ENCODE data around the gene PCNX3. TPM values are rescaled to one million over a fixed set of nuclear protein-coding genes. Genes with fewer than 3 reads are reported as not detected.
A peak's percentile ranks its signal among the peaks of the same experiment; 100 is the strongest.

PCNX3 gene
- total and polyA plus RNA-seq, 4 donors: 13.9 to 53.8 (median 20.4) TPM

- WGBS, 2 donors: 76 to 87% methylated on average over 10 of the region's 10 CpGs
- Histone ChIP-seq H3K9ac (ENCODE audit: insufficient read depth in 1 of 2, low read length in 2 of 2) (no peak overlapping the region), H3K36me3 (ENCODE audit: control insufficient read depth in 4 of 4, insufficient read depth in 4 of 4, low read length in 4 of 4) (peaks cover 0 to 72% (median 6%) of the 10 kb centered on the region in 4 donors), H3K4me3 (no peak overlapping the region), H3K27me3 (ENCODE audit: control insufficient read depth in 3 of 3, insufficient read depth in 3 of 3, low read length in 2 of 3) (no peaks in the 10 kb centered on the region), H3K4me1 (ENCODE audit: control insufficient read depth in 5 of 5, insufficient read depth in 5 of 5, low read length in 5 of 5) (peaks cover 0 to 20% (median 0%) of the 10 kb centered on the region in 5 donors), H3K9me3 (ENCODE audit: control insufficient read depth in 4 of 4, insufficient read depth in 3 of 4, low read length in 3 of 4) (no peaks in the 10 kb centered on the region), H3K27ac (ENCODE audit: low read depth in 1 of 2, low read length in 1 of 2) (no peak overlapping the region)
- DNase-seq (peak in 1 of 3 donors; percentile 17), ATAC-seq (ENCODE audit: insufficient read depth, low FRiP score) (no peak)
- TF ChIP-seq, protein P1, sequence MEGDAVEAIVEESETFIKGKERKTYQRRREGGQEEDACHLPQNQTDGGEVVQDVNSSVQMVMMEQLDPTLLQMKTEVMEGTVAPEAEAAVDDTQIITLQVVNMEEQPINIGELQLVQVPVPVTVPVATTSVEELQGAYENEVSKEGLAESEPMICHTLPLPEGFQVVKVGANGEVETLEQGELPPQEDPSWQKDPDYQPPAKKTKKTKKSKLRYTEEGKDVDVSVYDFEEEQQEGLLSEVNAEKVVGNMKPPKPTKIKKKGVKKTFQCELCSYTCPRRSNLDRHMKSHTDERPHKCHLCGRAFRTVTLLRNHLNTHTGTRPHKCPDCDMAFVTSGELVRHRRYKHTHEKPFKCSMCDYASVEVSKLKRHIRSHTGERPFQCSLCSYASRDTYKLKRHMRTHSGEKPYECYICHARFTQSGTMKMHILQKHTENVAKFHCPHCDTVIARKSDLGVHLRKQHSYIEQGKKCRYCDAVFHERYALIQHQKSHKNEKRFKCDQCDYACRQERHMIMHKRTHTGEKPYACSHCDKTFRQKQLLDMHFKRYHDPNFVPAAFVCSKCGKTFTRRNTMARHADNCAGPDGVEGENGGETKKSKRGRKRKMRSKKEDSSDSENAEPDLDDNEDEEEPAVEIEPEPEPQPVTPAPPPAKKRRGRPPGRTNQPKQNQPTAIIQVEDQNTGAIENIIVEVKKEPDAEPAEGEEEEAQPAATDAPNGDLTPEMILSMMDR (IDR thresholded peaks at IDR 0.05; ENCODE audit: control extremely low read depth, extremely low read depth): no peak
Observed at GRCh38 chr11:65645710-65646109, 30.1 kb downstream of the PCNX3 start.

DNA sequence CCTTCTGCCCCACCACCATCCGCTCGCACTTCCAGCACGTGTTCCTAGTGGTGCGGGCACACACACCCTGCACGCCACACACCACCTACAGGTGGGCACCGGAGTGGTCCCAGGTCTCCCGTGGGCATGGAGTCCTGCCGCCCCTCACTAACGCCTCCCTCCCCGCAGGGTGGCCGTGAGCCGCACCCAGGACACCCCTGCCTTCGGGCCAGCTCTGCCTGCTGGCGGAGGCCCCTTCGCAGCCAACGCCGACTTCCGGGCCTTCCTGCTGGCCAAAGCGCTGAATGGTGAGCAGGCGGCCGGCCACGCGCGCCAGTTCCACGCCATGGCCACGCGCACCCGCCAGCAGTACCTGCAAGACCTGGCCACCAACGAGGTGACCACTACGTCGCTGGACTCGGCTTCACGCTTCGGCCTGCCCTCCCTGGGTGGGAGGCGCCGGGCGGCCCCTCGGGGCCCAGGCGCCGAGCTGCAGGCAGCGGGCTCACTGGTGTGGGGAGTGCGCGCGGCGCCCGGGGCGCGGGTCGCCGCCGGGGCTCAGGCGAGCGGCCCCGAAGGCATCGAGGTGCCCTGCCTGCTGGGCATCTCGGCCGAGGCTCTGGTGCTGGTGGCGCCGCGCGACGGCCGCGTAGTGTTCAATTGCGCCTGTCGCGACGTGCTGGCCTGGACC lies 30.8 kb downstream of the PCNX3 start:
- H3K4me3 ChIP-seq: no peak overlapping the region
- no peak for ATAC-seq (ENCODE audit: insufficient read depth, low FRiP score)
- WGBS, 2 donors: 89 to 96% methylated on average over 62 to 68 of the region's 68 CpGs

GRCh38 chr11:65646958-65647701 lies 31.6 kb downstream of the PCNX3 start:
- peak; percentile 22 for ATAC-seq (ENCODE audit: insufficient read depth, low FRiP score)
- Histone ChIP-seq H3K27me3 (ENCODE audit: control insufficient read depth in 3 of 3, insufficient read depth in 3 of 3, low read length in 2 of 3) (no peaks in the 10 kb centered on the region), H3K9me3 (ENCODE audit: control insufficient read depth in 4 of 4, insufficient read depth in 3 of 4, low read length in 3 of 4) (no peaks in the 10 kb centered on the region), H3K9ac (ENCODE audit: insufficient read depth in 1 of 2, low read length in 2 of 2) (no peak overlapping the region), H3K4me3 (peak overlapping the region; percentile 27), H3K27ac (ENCODE audit: low read depth in 1 of 2, low read length in 1 of 2) (peak overlapping the region in 1 of 2 donors; percentile 59), H3K36me3 (ENCODE audit: control insufficient read depth in 4 of 4, insufficient read depth in 4 of 4, low read length in 4 of 4) (peaks cover 0 to 72% (median 5%) of the 10 kb centered on the region in 4 donors), H3K4me1 (ENCODE audit: control insufficient read depth in 5 of 5, insufficient read depth in 5 of 5, low read length in 5 of 5) (peaks cover 0 to 22% (median 8%) of the 10 kb centered on the region in 5 donors)
- WGBS, 2 donors: 61 to 77% methylated on average over 83 to 87 of the region's 87 CpGs
- TF ChIP-seq, protein P1 (IDR thresholded peaks at IDR 0.05; ENCODE audit: control extremely low read depth, extremely low read depth): no peak
- peak; percentile 29 to 48 (median 44) for DNase-seq

More for the DNA sequence above, 30.8 kb downstream of the PCNX3 start:
- peaks cover 0 to 18% (median 1%) of the 10 kb centered on the region in 5 donors for H3K4me1 ChIP-seq (ENCODE audit: control insufficient read depth in 5 of 5, insufficient read depth in 5 of 5, low read length in 5 of 5)
- H3K9me3 ChIP-seq (ENCODE audit: control insufficient read depth in 4 of 4, insufficient read depth in 3 of 4, low read length in 3 of 4): no peaks in the 10 kb centered on the region
- H3K27me3 ChIP-seq (ENCODE audit: control insufficient read depth in 3 of 3, insufficient read depth in 3 of 3, low read length in 2 of 3): no peaks in the 10 kb centered on the region
- no peak overlapping the region for H3K27ac ChIP-seq (ENCODE audit: low read depth in 1 of 2, low read length in 1 of 2)
- H3K9ac ChIP-seq (ENCODE audit: insufficient read depth in 1 of 2, low read length in 2 of 2): no peak overlapping the region
- TF ChIP-seq, protein P1 (IDR thresholded peaks at IDR 0.05; ENCODE audit: control extremely low read depth, extremely low read depth): no peak
- DNase-seq: no peak
- H3K36me3 ChIP-seq (ENCODE audit: control insufficient read depth in 4 of 4, insufficient read depth in 4 of 4, low read length in 4 of 4): peaks cover 0 to 73% (median 5%) of the 10 kb centered on the region in 4 donors

Data from lung (tissue), 12 donors.